PC-3 (cell line): ENCODE measurements around the gene VCX.

ENCODE experiments used
- CTCF ChIP-seq: fragments of 300-600 bp; sonication (generic); conservative IDR thresholded peaks from 2 replicates; pipeline ENCODE4 v1.5.1; 2017; ENCODE audit warnings: antibody characterized with exemption, low read depth, mild to moderate bottlenecking, low read length
- EZH2 ChIP-seq: fragments of 300-600 bp; sonication (generic); IDR thresholded peaks from one replicate; pipeline ENCODE4 v1.6.1; 2017; ENCODE audit warnings: antibody characterized with exemption, mild to moderate bottlenecking, low read length; ENCODE audit not compliant: unreplicated experiment
- EZH2phosphoT487 ChIP-seq: fragments of 300-600 bp; sonication (generic); IDR thresholded peaks from 2 replicates; pipeline ENCODE4 v1.6.1; 2018; ENCODE audit warnings: mild to moderate bottlenecking, antibody characterized with exemption, low read length, borderline replicate concordance

GRCh38 chrX:7872042-7872441 lies 29.1 kb downstream of the VCX start:
- no peak for TF ChIP-seq CTCF
- no peak for TF ChIP-seq EZH2
- no peak for TF ChIP-seq EZH2phosphoT487
